Right atrium auricular region (tissue), 2 donors: Measurements from ENCODE around the gene BAG5. TPM values are rescaled to one million over a fixed set of nuclear protein-coding genes. Genes with fewer than 3 reads are reported as not detected.
A peak's percentile ranks its signal among the peaks of the same experiment; 100 is the strongest.

ENCODE experiments used
- DNase-seq: peaks from one replicate; pipeline ENCODE4 v3.0.0-alpha.2; 2019; ENCODE audit warnings: low spot score
- H3K27ac ChIP-seq, 2 donors: fragments of 200-600 bp; sonication (generic); 1 replicate in 1 of 2; 2 replicates in 1 of 2; pipeline ENCODE4 v1.5.1; 2016 to 2019
- H3K27me3 ChIP-seq, 2 donors: fragments of 200-600 bp; sonication (generic); one replicate each; pipeline versions ENCODE4 v1.5.1 to v1.6.0; 2017 to 2019
- H3K36me3 ChIP-seq: fragments of 200-600 bp; sonication (generic); one replicate; pipeline ENCODE4 v1.5.1; 2016
- H3K4me1 ChIP-seq, 2 donors: fragments of 200-600 bp; sonication (generic); one replicate each; pipeline versions ENCODE4 v1.5.1 to v1.6.0; 2017 to 2019
- H3K4me3 ChIP-seq, 2 donors: fragments of 200-600 bp; sonication (generic); 1 replicate in 1 of 2; 2 replicates in 1 of 2; pipeline ENCODE4 v1.5.1; 2017 to 2019; ENCODE audit warnings: mild to moderate bottlenecking in 1 of 2, moderate library complexity in 1 of 2
- H3K9me3 ChIP-seq, 2 donors: fragments of 200-600 bp; sonication (generic); one replicate each; pipeline ENCODE4 v1.5.1; 2019
- CTCF ChIP-seq, 2 donors: fragments of 200-600 bp; sonication (generic); IDR thresholded peaks; one replicate each; pipeline ENCODE4 v1.5.1; 2019; ENCODE audit warnings: antibody characterized with exemption in 2 of 2
- total RNA-seq, 2 donors: library from RNA; depleted of rRNA; stranded (reverse); fragments of >200 nt; gene quantifications; one replicate each; pipeline ENCODE4 v1.1.0, GENCODE V29; 2016

Gene BAG5
- total RNA-seq, 2 donors from 2014 or later: 16.1 to 17.7 TPM

GRCh38 chr14:103574104-103574503 lies 11.6 kb upstream of the BAG5 start:
- peaks cover 0 to 38% of the 10 kb centered on the region in 2 donors for H3K4me1 ChIP-seq
- DNase-seq: no peak
- H3K27me3 ChIP-seq: no peaks in the 10 kb centered on the region
- no peak for TF ChIP-seq CTCF (IDR thresholded peaks at IDR 0.05)
- no peaks in the 10 kb centered on the region for H3K9me3 ChIP-seq
- H3K4me3 ChIP-seq: no peak overlapping the region
- H3K36me3 ChIP-seq: peaks cover 40% of the 10 kb centered on the region
- no peak overlapping the region for H3K27ac ChIP-seq

GRCh38 chr14:103569408-103569807 lies 7.0 kb upstream of the BAG5 start:
- Histone ChIP-seq H3K36me3 (peaks cover 19% of the 10 kb centered on the region), H3K4me1 (peaks cover 0 to 15% of the 10 kb centered on the region in 2 donors), H3K9me3 (no peaks in the 10 kb centered on the region), H3K27ac (no peak overlapping the region), H3K27me3 (no peaks in the 10 kb centered on the region), H3K4me3 (no peak overlapping the region)
- no peak for TF ChIP-seq CTCF (IDR thresholded peaks at IDR 0.05)
- no peak for DNase-seq

GRCh38 chr14:103568952-103569351 lies 6.5 kb upstream of the BAG5 start:
- DNase-seq: no peak
- no peaks in the 10 kb centered on the region for H3K27me3 ChIP-seq
- H3K4me3 ChIP-seq: no peak overlapping the region
- no peak for TF ChIP-seq CTCF (IDR thresholded peaks at IDR 0.05)
- no peaks in the 10 kb centered on the region for H3K9me3 ChIP-seq
- peaks cover 18% of the 10 kb centered on the region for H3K36me3 ChIP-seq
- H3K4me1 ChIP-seq: peaks cover 0 to 17% of the 10 kb centered on the region in 2 donors
- H3K27ac ChIP-seq: no peak overlapping the region

- no peaks in the 10 kb centered on the region for H3K27me3 ChIP-seq
- TF ChIP-seq CTCF (IDR thresholded peaks at IDR 0.05): no peak
- H3K9me3 ChIP-seq: no peaks in the 10 kb centered on the region
- H3K4me1 ChIP-seq: peaks cover 0 to 46% of the 10 kb centered on the region in 2 donors
- H3K36me3 ChIP-seq: peaks cover 14% of the 10 kb centered on the region
- no peak overlapping the region for H3K27ac ChIP-seq
- DNase-seq: no peak
- H3K4me3 ChIP-seq: peak overlapping the region; percentile 97 to 99
Observed at GRCh38 chr14:103563844-103564505, 1.5 kb upstream of the BAG5 start.

GRCh38 chr14:103563226-103563620 lies 766 bp upstream of the BAG5 start:
- TF ChIP-seq CTCF (IDR thresholded peaks at IDR 0.05): peak in 1 of 2 donors; percentile 15
- Histone ChIP-seq H3K27ac (peak overlapping the region; percentile 88 to 95), H3K9me3 (no peaks in the 10 kb centered on the region), H3K36me3 (peaks cover 14% of the 10 kb centered on the region), H3K27me3 (no peaks in the 10 kb centered on the region), H3K4me3 (peak overlapping the region; percentile 97 to 99), H3K4me1 (peaks cover 0 to 49% of the 10 kb centered on the region in 2 donors)
- no peak for DNase-seq

- H3K4me1 ChIP-seq: peaks cover 0 to 60% of the 10 kb centered on the region in 2 donors
- H3K4me3 ChIP-seq: peak overlapping the region; percentile 97 to 99
- no peak for TF ChIP-seq CTCF (IDR thresholded peaks at IDR 0.05)
- no peak for DNase-seq
- no peaks in the 10 kb centered on the region for H3K9me3 ChIP-seq
- no peaks in the 10 kb centered on the region for H3K27me3 ChIP-seq
- H3K36me3 ChIP-seq: peaks cover 14% of the 10 kb centered on the region
- peak overlapping the region; percentile 88 to 95 for H3K27ac ChIP-seq
Observed at GRCh38 chr14:103562179-103562428, 353 bp downstream of the BAG5 start.
